HEK293 (cell line): ENCODE results near the gene PSME1.

Experiments
- GLI2 ChIP-seq: fragments of 450-650 bp; formaldehyde crosslinking; IDR thresholded peaks from 2 replicates; pipeline ENCODE4; 2017; ENCODE audit warnings: missing biosample characterization, missing genetic modification characterization, low read depth, borderline replicate concordance
- HIC1 ChIP-seq: fragments of 450-650 bp; formaldehyde crosslinking; IDR thresholded peaks from 2 replicates; pipeline ENCODE4 v1.5.1; 2016; ENCODE audit warnings: missing biosample characterization, missing genetic modification characterization
- KLF9 ChIP-seq: fragments of 450-650 bp; formaldehyde crosslinking; IDR thresholded peaks from 2 replicates; pipeline ENCODE4 v1.5.1; 2016; ENCODE audit warnings: missing biosample characterization, missing genetic modification characterization, low read depth
- PRDM1 ChIP-seq: fragments of 450-650 bp; formaldehyde crosslinking; IDR thresholded peaks from 2 replicates; pipeline ENCODE4; 2016; ENCODE audit warnings: missing biosample characterization, missing genetic modification characterization
- PRDM6 ChIP-seq: fragments of 450-650 bp; formaldehyde crosslinking; IDR thresholded peaks from 2 replicates; pipeline ENCODE4 v1.5.1; 2017; ENCODE audit warnings: missing biosample characterization, missing genetic modification characterization
- REPIN1 ChIP-seq: fragments of 450-650 bp; formaldehyde crosslinking; IDR thresholded peaks from 2 replicates; pipeline ENCODE4 v1.5.1; 2017; ENCODE audit warnings: missing biosample characterization, missing genetic modification characterization, low read depth
- REST ChIP-seq: fragments of 450-650 bp; formaldehyde crosslinking; IDR thresholded peaks from 2 replicates; pipeline ENCODE4 v1.5.1; 2016; ENCODE audit warnings: missing biosample characterization, missing genetic modification characterization
- SP3 ChIP-seq: fragments of 450-650 bp; formaldehyde crosslinking; IDR thresholded peaks from 2 replicates; pipeline ENCODE4 v1.5.1; 2016; ENCODE audit warnings: missing biosample characterization, missing genetic modification characterization
- TCF7L2 ChIP-seq: IDR thresholded peaks from 2 replicates; pipeline ENCODE4 v1.6.1; 2011; ENCODE audit warnings: low read depth, mild to moderate bottlenecking, inconsistent platforms, low read length, moderate library complexity, borderline replicate concordance
- ZBTB44 ChIP-seq: fragments of 450-650 bp; IDR thresholded peaks from 2 replicates; pipeline ENCODE4 v1.5.1; 2018; ENCODE audit warnings: missing biosample characterization, mild to moderate bottlenecking, missing genetic modification characterization
- ZFP41 ChIP-seq: fragments of 450-650 bp; formaldehyde crosslinking; IDR thresholded peaks from 2 replicates; pipeline ENCODE4 v1.5.1; 2016; ENCODE audit warnings: missing biosample characterization, missing genetic modification characterization, borderline replicate concordance
- ZNF146 ChIP-seq: fragments of 450-650 bp; formaldehyde crosslinking; IDR thresholded peaks from 2 replicates; pipeline ENCODE4 v1.5.1; 2016; ENCODE audit warnings: missing biosample characterization, missing genetic modification characterization
- ZNF169 ChIP-seq: fragments of 450-650 bp; formaldehyde crosslinking; IDR thresholded peaks from 2 replicates; pipeline ENCODE4 v1.5.1; 2016; ENCODE audit warnings: missing biosample characterization, missing genetic modification characterization
- ZNF211 ChIP-seq: fragments of 450-650 bp; formaldehyde crosslinking; IDR thresholded peaks from 2 replicates; pipeline ENCODE4 v1.5.1; 2016; ENCODE audit warnings: low read depth, missing biosample characterization, missing genetic modification characterization
- ZNF221 ChIP-seq: fragments of 450-650 bp; formaldehyde crosslinking; IDR thresholded peaks from 2 replicates; pipeline ENCODE4 v1.5.1; 2017; ENCODE audit warnings: missing biosample characterization, missing genetic modification characterization, borderline replicate concordance
- ZNF24 ChIP-seq: fragments of 450-650 bp; formaldehyde crosslinking; IDR thresholded peaks from 2 replicates; pipeline ENCODE4 v1.5.1; 2016; ENCODE audit warnings: missing biosample characterization, missing genetic modification characterization
- ZNF26 ChIP-seq: fragments of 450-650 bp; formaldehyde crosslinking; IDR thresholded peaks from 2 replicates; pipeline ENCODE4 v1.5.1; 2016; ENCODE audit warnings: missing biosample characterization, missing genetic modification characterization
- ZNF311 ChIP-seq: fragments of 450-650 bp; formaldehyde crosslinking; IDR thresholded peaks from 2 replicates; pipeline ENCODE4 v1.5.1; 2017; ENCODE audit warnings: missing biosample characterization, missing genetic modification characterization, borderline replicate concordance
- ZNF394 ChIP-seq: fragments of 450-650 bp; formaldehyde crosslinking; IDR thresholded peaks from 2 replicates; pipeline ENCODE4 v1.5.1; 2016; ENCODE audit warnings: missing biosample characterization, missing genetic modification characterization, mild to moderate bottlenecking, moderate library complexity, borderline replicate concordance
- ZNF398 ChIP-seq: fragments of 450-650 bp; formaldehyde crosslinking; IDR thresholded peaks from 2 replicates; pipeline ENCODE4 v1.5.1; 2017; ENCODE audit warnings: missing biosample characterization, missing genetic modification characterization
- ZNF423 ChIP-seq: fragments of 450-650 bp; formaldehyde crosslinking; IDR thresholded peaks from 2 replicates; pipeline ENCODE4 v1.5.1; 2016; ENCODE audit warnings: missing biosample characterization, missing genetic modification characterization
- ZNF529 ChIP-seq: fragments of 450-650 bp; formaldehyde crosslinking; IDR thresholded peaks from 2 replicates; pipeline ENCODE4 v1.5.1; 2017; ENCODE audit warnings: missing genetic modification characterization, missing biosample characterization; ENCODE audit not compliant: insufficient replicate concordance
- ZNF624 ChIP-seq: fragments of 450-650 bp; formaldehyde crosslinking; IDR thresholded peaks from 2 replicates; pipeline ENCODE4 v1.5.1; 2017; ENCODE audit warnings: missing biosample characterization, missing genetic modification characterization
- ZSCAN5A ChIP-seq: fragments of 450-650 bp; formaldehyde crosslinking; IDR thresholded peaks from 2 replicates; pipeline ENCODE4 v1.5.1; 2016; ENCODE audit warnings: missing biosample characterization, missing genetic modification characterization

PSME1 gene

GRCh38 chr14:24135834-24136683, at the start of gene PSME1 (continued):
- TF ChIP-seq PRDM6 (tag by site-specific recombination): no peak
- no peak for TF ChIP-seq ZNF211
- TF ChIP-seq ZNF394 (tag by site-specific recombination): no peak
- TF ChIP-seq ZNF624 (tag by site-specific recombination): no peak
- no peak for TF ChIP-seq GLI2
- no peak for TF ChIP-seq ZNF529 (tag by site-specific recombination)
- TF ChIP-seq ZNF24: no peak
- no peak for TF ChIP-seq ZNF221 (tag by site-specific recombination)
- TF ChIP-seq ZBTB44 (tag by site-specific recombination): no peak
- TF ChIP-seq REPIN1 (tag by site-specific recombination): no peak
- TF ChIP-seq ZNF169 (tag by site-specific recombination): no peak
- peak; percentile 47 for TF ChIP-seq ZNF423 (tag by site-specific recombination)
- TF ChIP-seq ZFP41 (tag by site-specific recombination): no peak
- no peak for TF ChIP-seq ZNF311 (tag by site-specific recombination)
- no peak for TF ChIP-seq ZNF146
- TF ChIP-seq ZSCAN5A (tag by site-specific recombination): 0 out of 2 replicates have a peak, but pooled peaks have one; percentile 12
- peak; percentile 98 for TF ChIP-seq SP3 (tag by site-specific recombination)
- no peak for TF ChIP-seq REST (tag by site-specific recombination)
- peak; percentile 58 for TF ChIP-seq ZNF398 (tag by site-specific recombination)
- TF ChIP-seq KLF9 (tag by site-specific recombination): peak; percentile 93
- no peak for TF ChIP-seq TCF7L2
- no peak for TF ChIP-seq ZNF26 (tag by site-specific recombination)
- peak; percentile 65; the same call in 1 of the 2 replicates for TF ChIP-seq HIC1
- no peak for TF ChIP-seq PRDM1 (tag by site-specific recombination)
